Measurements from ENCODE around the gene GSK3B.

GSK3B gene

GRCh38 chr3:119884161-119884557 lies 210.1 kb downstream of the GSK3B start:
- no peak for DNase-seq

GRCh38 chr3:119883461-119884160 lies 210.6 kb downstream of the GSK3B start:
- DNase-seq: no peak

- DNase-seq: no peak
Observed at GRCh38 chr3:119880966-119881365, 213.3 kb downstream of the GSK3B start.

- no peak for DNase-seq
Observed at GRCh38 chr3:119873646-119874045, 220.6 kb downstream of the GSK3B start.

GRCh38 chr3:119872773-119873172 lies 221.5 kb downstream of the GSK3B start:
- DNase-seq: no peak

GRCh38 chr3:119871571-119871970 lies 222.7 kb downstream of the GSK3B start:
- DNase-seq: no peak

- DNase-seq: no peak
Observed at GRCh38 chr3:119870512-119870911, 223.7 kb downstream of the GSK3B start.

GRCh38 chr3:119864476-119864875 lies 229.8 kb downstream of the GSK3B start:
- no peak for DNase-seq

- no peak for DNase-seq
Observed at GRCh38 chr3:119862616-119863015, 231.6 kb downstream of the GSK3B start.

- no peak for DNase-seq
Observed at GRCh38 chr3:119861681-119862080, 232.6 kb downstream of the GSK3B start.

- no peak for DNase-seq
Observed at GRCh38 chr3:119859728-119860127, 234.5 kb downstream of the GSK3B start.

GRCh38 chr3:119858957-119859356 lies 235.3 kb downstream of the GSK3B start:
- DNase-seq: no peak

- DNase-seq: no peak
Observed at GRCh38 chr3:119856695-119857094, 237.6 kb downstream of the GSK3B start.

GRCh38 chr3:119849126-119849525 lies 245.1 kb downstream of the GSK3B start:
- no peak for DNase-seq

GRCh38 chr3:119841808-119842471 lies 252.3 kb downstream of the GSK3B start:
- no peak for DNase-seq

GRCh38 chr3:119835556-119835955 lies 258.7 kb downstream of the GSK3B start:
- DNase-seq: no peak

- DNase-seq: no peak
Observed at GRCh38 chr3:119834754-119835370, 259.4 kb downstream of the GSK3B start.

GRCh38 chr3:119831941-119832371 lies 262.3 kb downstream of the GSK3B start:
- no peak for DNase-seq

GRCh38 chr3:119831022-119831421 lies 263.2 kb downstream of the GSK3B start:
- no peak for DNase-seq

- DNase-seq: no peak
Observed at GRCh38 chr3:119829420-119829819, 264.8 kb downstream of the GSK3B start.

GRCh38 chr3:119826711-119827608 lies 267.3 kb downstream of the GSK3B start:
- no peak for DNase-seq

- no peak for DNase-seq
Observed at GRCh38 chr3:119825820-119826219, 268.4 kb downstream of the GSK3B start.

Data from anterior cingulate cortex (tissue), 58 donors.